SW480 (cell line): ENCODE measurements around the gene CEP63.
"Not testable (repeated sequence)": the region's sequence is repeated elsewhere in the genome, so short reads cannot be mapped to it uniquely, and the experiment has no call there.

Experiments
- DNase-seq: peaks from one replicate; pipeline ENCODE4 v3.0.0-alpha.2; 2016; ENCODE audit warnings: low spot score

The CEP63 gene

DNA sequence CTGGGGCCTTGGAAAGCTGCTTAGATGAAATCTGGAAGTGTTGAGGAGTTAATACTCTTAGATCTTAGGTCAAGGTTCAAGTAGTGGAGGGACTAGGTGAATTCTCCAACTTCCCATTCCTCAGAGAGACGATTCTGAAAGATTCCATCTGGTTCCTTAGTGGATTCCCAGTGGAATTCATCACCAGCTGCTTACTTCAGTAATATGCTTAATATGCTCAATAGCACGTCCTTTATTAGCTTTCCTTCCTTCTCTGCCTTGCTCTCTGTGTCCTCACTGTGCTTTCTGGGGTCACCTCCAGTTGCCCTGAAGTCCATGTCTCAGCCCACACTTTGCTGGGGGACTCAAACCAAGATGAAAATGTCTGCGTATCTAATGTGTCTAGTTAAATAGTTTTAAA lies 31.0 kb downstream of the CEP63 start:
- DNase-seq, result no peak

DNA sequence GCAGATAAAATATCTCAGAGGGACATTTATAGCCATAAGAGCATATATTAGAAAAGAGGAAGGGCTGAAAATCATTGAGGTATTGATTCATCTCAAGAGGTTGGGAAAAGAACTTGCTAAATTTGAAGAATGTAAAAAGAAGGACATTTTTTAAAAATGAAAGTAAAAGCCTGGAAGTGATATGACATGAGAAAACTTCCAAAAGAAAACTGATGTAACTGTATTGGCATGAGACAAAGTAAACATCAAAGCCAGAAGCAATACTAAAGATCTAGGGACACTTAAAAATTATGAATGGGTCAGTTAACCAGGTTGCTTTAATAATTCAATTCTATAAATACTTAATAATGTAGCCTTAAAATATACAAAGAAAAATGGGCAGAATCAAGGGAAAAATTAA lies 31.9 kb downstream of the CEP63 start:
- DNase-seq, result no peak

DNA sequence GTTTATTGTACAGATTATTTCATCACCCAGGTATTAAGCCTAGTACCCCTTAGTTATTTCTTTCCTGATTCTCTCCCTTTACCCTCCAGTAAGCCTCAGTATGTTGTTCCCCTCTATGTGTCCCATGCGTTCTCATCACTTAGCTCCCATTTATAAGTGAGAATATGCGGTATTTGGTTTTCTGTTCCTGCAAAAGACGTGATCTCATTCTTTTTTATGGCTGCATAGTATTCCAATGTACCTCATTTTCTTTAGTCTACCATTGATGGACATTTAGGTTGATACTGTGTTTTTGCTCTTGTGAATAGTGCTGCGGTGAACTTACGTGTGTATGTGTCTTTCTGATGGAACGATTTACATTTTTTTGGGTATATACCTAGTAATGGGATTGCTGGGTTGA lies 36.7 kb downstream of the CEP63 start:
- no peak for DNase-seq

DNA sequence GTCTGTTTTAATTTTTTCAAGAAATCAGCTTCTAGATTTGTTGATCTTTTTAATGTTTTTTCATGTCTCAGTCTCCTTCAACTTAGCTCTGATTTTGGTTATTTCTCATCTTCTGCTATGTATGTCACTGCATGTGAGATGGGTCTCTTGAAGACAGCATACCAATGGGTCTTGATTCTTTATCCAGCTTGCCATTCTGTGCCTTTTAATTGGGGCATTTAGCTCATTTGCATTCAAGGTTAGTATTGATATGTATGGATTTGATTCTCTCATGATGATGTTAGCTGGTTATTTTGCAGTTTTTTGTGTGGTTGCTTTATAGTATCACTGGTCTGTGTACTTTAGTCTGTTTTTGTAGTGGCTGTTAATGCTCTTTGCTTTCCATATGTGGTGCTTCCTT lies 39.4 kb downstream of the CEP63 start:
- DNase-seq, result no peak

DNA sequence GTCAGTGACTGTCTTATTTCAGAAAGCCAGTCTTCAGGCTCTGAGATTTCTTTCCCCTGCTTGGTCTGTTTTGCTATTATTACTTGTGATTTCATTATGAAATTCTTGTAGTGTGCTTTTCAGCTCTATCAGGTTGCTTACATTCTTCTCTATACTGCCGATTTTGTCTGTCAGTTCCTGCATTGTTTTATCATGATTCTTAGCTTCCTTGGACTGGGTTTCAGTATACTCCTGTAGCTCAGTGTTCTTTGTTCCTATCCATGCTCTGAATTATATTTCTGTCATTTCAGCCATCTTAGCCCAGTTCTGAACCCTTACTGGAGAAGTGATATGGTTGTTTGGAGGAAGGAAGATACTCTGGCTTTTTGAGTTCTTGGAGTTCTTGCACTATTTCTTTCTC lies 40.5 kb downstream of the CEP63 start:
- no peak for DNase-seq

DNA sequence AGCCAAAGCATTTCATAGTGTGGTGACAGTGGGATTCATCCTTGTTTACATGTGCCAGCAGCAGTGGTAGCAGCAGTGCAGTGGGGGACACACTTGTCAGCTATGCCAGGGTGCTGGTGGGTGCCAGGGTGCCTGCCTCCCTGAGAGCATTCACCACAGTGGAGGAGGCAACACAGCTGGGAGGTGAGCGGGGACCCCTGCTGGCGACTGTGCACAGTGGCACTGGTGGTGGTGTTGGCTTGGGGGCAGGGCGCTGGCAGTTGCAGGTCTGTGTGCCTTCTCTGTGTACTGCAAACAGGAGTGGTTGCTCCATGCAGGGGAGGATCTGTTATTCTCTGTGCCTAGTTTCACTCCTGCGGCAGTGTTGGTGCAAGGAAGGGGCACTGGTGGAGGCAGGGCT lies 41.2 kb downstream of the CEP63 start:
- DNase-seq, result no peak

DNA sequence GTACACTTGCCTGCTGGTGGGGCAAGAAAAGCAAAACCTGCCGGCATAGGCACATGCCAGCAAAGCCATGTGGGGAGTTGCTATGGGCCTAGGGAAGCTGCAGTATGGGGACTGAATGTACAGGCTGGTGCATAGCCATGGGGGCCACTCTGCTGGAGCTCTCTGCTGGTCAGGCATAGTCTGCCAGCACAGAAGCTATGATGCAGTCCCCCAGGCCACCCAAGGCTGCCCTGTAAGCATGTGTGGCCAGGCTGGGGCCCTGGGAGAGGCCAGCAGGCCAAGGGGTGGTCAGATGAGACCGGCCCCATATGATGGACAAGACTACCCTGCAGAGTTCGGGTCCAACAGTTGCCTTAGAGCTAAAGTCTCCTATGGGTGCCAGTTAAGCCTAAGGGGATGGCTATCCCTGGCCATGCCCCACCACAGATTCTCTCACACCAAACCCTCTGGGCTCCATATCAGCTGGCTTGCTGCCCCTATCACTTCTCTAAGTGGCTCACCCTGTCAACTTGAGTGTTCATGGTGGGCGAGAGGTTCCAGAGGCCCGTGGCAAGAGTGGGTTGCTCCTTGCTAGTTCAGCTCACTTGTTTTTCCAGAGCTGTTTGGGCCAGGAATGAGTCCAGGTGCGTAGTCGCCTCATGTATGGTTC lies 41.8 kb downstream of the CEP63 start:
- no peak for DNase-seq

DNA sequence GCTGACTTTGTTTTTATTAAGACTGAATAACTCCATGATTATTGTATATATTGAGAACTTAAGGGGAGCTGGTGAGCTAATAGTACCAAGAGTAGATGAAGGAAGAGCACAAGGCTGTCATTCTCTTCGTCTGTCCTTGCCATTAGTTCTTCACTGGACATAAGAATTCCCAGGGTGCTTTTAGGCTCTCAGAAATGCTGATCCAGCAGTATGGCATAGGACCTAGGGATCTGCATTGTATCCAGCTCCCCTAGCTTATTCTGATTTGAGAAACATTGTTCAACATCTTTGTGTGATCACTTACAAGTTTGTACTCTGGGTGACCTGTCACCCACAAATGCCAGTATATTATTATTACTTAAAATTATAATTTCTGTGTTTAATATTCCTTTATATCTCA lies 47.6 kb downstream of the CEP63 start:
- DNase-seq, result no peak

DNA sequence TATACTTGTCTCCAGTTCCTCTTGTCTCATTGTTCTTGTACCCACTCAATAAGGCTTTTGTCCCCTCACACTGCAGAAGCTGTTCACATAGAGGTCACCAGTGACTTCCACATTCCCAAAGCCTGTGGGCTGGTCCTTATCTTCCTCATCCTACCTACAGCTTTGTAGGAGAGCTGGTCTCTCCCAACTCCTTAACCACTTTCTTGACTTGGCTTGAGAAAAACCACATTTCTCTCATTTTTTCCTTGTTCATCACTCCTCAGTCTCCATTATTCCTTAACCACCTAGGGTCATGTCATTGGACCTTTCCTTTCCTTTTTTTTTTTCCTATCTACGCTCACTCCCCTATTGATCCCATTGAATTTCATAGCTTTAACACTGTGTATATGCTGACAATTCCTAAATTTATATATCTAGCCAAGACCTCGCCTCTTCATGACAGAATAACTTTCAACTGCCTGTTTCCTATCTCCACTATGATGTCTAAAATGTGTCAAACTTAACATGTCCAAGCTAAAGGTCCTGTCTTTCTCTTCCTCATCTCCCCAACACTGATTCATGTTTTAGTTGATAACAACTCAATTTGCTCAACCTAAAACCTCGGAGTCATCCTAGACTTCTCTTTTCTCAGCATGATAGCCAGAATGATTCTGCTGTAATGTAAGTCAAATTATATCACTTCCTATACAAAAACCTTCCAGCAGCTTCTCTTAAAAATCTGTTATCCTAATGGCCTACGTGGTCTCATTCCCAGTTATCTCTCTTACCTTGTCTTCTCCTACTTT lies 49.5 kb downstream of the CEP63 start:
- no peak for DNase-seq

DNA sequence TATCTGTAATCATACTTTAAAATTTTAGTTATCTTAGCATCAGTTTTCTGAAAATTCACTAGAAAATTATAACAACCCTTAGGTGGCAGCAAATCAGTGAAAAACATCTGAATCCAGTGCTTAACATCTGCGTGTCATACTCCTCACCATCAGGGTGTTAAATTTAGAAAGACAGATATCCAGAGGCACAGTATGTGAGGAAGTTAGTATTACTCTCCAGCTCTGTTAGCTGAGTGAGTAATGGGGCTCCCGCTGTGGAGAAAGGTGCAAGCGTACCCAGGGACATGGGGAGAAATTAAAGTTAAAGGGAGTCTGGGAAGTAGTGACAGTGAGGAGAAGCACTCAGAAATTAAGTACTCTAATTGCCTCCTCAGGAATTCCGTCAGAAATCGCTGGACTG lies 50.9 kb downstream of the CEP63 start:
- no peak for DNase-seq

DNA sequence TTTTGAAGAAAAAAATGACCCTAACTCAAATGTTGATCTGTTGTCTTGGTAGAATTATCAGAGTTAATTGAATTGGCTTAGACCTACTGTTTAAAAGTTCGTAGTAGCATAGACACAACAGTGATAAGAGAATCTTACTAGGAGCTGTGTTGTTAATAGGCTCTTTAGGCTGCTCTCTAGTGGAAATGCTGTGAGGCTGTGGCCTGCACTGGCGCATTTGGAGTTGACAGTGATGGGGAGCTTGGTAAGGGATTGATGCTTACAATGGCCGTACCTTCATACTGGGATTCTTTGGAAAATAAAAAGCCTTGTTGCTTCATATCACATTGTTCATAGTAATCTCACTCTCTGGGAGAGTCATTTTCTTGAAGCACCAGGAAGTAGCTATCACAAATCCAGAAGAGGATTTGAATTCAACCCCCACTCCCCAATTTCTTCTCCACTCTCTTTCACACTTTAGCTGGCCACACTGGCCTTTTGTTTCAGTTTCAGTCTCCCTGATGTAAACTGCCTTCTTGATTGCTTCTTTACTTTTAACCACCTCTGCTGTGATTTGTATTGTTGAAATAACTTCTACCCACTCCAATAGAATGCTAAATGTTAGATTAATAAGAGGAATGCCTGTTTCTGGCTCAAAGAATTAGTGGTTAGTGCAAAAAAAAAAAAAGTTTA lies 56.6 kb downstream of the CEP63 start:
- DNase-seq, result no peak

DNA sequence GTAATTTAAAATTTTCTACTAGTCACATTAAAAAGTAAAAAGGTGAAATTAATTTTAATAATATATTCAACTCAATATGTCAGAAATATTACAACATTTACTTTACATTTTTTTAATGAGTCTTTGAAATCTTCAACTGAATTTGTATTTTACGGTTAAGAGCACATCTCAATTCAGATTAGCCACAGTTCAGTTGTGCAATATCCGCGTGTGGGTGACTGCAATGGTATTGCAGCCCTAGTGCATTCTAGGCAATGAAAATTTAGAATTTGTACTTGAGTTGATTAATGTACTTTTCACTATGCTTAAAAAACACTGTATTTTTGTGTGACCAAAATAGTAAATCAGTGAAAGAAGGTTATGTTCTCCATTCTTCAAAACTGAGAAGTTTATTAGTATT lies 57.3 kb downstream of the CEP63 start:
- DNase-seq, result no peak

DNA sequence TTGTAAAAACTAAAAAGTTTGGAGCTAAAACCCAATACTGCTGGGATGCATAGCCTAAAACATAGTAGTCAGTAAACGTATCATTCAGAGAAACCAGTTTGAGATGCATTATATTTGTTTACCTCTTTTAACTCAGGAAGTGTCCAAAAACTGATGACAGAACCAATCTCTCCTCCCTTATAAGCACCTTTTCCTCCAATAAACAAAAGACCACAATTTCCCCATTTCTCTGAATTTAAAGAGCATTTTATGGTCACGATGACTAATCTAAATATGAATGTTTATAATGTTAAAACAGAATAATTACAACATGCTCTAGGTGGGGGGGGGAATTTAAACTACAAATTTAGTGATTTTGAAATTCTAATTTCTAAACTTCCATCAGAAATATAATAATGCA lies 58.5 kb downstream of the CEP63 start:
- no peak for DNase-seq

DNA sequence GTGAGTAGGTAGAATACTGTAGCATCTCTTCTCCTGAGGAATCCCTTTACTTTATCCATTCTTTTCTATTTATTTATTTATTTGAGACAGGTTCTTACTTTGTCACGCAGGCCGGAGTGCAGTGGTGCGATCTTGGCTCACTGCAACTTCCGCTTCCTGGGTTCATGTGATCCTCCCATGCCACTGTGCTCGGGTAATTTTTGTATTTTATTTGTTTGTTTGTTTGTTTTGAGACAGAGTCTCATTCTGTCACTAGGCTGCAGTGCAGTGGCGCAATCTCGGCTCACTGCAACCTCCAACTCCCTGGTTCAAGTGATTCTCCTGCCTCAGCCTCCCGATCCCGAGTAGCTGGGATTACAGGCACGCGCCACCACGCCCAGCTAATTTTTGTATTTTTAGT lies 58.9 kb downstream of the CEP63 start:
- DNase-seq, result not testable (repeated sequence)

DNA sequence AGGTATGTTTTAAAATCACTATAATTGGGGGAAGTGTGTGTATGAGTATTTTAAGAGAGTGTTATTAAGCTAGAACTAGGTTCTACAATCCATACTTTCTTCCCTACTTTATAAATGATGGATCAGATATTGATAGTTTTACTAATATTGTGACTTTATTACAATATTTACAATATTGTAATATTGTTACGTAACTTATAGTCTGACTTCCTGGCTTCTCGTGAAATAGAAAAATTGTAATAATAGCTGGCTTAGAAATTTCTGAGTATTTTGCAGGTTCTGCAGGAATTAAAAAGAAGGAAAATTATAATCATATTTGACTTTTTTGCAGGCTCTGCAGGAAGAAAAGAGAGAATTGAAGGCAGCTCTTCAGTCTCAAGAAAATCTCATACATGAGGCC lies 60.0 kb downstream of the CEP63 start:
- no peak for DNase-seq

DNA sequence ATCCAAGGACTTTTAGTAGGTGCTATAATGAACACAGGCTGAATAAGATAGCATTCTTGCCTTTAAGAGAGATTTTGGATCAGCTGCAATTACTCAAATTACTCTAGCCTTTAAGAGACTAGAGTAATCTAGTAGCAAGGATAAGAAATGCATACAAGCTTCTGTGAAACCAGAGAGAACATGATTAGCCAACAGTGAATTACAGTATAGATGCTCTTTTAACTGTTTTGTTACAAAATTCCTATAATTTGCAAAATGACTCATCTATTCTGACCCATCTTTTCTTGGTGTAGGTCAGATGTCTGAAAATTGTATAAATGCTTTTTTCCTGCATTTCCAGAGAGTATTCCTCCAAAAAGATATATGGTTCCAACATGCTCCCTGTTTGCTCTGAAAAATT lies 66.9 kb downstream of the CEP63 start:
- no peak for DNase-seq

DNA sequence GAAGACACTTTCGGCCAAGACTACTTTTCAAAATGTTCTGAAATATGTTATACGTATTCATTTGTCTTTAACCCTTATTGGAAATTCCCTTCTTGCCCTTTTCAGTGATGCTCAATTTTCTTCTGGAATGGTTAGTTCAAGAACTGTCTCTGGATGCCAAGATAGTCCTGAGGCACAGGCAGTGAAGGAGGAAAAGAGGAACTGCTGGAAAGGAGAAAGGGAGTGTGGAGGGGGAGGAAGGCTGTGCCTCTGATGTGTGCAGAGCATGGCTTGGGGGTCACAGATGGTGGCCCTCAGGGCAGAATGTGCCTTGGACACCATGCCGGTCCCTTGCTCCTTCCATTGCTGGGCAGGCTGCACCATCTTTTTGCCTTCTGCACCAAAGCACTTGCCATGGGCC lies 73.7 kb downstream of the CEP63 start:
- no peak for DNase-seq

DNA sequence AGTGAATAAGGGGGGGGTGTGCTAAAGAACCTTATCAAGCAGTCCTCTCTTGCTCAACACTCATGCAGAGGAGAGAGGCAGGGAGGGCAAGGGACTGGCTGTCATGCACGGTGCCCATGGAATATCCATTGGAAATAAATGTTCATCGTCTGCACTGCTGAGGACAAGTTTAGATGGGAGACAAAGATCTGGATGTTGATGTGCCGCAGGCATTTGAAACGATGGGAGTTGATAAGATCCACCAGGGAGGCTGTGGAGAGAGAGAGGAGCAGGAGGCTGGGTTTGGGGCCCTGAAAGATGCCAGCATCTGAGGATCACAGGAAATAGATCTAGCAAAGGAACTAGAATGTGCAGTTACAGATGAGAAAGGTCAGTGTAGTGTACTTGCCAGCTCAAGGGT lies 76.2 kb downstream of the CEP63 start:
- no peak for DNase-seq

DNA sequence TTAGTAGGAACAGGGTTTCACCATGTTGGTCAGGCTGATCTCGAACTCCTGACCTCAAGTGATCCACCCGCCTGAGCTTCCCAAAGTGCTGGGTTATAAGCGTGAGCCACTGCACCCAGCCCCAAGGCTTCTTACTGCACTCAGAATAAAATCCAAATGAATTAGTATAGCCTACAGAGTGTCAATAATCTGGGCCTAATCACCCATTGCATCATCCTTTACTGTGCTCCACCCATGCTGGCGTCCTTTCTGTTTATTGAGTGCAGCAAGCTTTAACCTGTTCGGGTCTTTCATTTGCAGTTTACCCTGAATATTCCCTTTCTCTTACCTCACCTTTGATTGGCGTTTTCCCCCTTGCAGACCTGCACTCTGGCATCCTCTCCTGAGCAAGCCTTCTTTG lies 77.7 kb downstream of the CEP63 start:
- no peak for DNase-seq

DNA sequence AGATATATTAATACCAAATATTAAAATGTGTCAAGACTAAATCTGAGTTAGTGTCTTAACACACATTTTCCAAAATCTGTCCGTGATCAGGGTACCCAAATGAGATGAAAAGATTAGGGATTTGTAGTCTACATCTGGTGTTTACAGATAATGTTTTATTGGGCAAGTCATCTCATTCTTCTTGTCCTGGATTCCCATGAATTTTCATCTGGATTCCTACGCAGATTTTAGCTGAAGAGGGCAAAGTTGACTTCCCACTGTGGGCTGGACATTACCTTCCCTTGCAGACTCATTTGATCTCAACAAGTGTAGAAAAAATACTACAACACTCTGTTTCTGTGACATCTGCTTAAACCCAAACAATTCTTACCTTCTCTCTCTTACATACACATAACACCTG lies 79.1 kb downstream of the CEP63 start:
- no peak for DNase-seq

DNA sequence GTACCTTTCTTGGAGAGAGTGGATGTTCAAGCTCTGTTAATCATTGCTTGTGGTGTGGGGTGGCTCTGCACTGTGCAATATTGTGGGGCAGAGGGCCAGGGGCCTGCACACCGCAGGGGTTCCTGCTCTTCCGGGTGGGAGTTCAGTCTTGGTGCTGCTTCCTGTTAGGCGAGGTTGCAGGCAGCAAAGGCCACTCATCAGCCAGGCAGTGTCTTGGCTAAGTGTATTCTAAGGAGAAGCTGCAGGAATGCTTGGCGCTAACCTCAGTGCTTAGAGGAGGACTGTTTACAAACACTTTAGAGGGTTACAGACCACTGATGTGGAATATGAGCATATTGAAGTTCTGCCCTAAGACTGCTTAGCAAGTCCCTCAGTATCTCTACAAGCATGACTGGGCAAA lies 81.7 kb downstream of the CEP63 start:
- DNase-seq, result no peak

DNA sequence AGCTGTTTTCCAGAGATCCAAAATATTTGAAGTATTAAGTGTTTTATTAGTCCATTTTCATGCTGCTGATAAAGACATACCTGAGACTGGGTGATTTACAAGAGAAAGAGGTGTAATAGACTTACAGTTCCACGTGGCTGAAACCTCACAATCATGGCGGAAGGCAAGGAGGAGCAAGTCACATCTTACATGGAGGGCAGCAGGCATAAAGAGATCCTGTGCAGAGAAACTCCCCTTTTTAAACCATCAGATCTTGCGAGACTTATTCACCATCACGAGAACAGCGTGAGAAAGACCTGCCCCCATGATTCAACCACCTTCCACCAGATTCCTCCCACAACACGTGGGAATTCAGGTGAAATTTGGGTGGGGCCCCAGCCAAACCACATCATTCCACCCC lies 82.9 kb downstream of the CEP63 start:
- no peak for DNase-seq

DNA sequence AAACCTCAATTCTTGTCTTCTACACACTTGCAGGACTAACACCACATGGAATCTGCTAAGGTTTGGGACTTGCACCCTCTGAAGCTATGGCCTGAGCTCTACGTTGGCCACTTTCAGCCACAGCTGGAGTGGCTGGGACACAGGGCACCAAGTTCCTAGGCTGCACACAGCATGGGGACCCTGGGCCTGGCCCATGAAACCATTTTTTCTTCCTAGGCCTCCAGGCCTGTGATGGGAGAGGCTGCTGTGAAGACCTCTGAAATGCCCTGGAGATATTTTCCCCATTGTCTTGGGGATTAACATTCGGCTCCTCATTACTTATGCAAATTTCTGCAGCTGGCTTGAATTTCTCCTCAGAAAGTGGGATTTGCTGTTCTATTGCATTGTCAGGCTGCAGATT lies 84.0 kb downstream of the CEP63 start:
- not testable (repeated sequence) for DNase-seq

DNA sequence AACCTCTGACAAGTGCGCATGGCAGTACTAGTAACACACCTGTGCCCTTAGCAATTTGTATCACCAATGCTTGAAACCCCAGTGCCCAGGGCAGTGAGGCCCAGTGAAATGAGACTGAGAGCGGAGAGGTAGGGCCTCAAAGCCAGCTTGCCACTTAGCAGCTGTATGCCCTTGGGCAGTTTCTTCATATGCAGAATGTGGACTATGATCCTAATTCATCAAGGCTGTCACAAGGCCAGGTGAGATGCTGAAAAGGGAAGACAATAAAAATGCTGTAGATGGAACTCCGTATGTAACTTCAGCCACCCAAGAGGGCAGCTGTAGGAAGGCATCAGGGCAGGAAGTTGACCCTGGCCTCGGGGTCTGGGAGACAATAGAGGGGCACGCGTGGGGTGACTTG lies 90.6 kb downstream of the CEP63 start:
- no peak for DNase-seq
